H1 (cell line): Measurements from ENCODE around the gene PLBD1. TPM values are rescaled to one million over a fixed set of nuclear protein-coding genes. Genes with fewer than 3 reads are reported as not detected.

Source experiments
- EGR1 ChIP-seq: IDR thresholded peaks from 2 replicates; pipeline ENCODE4 v1.6.1; 2011; ENCODE audit warnings: low read depth, low read length, borderline replicate concordance
- FOSL1 ChIP-seq: IDR thresholded peaks from 2 replicates; pipeline ENCODE4 v1.6.1; 2011; ENCODE audit warnings: mild to moderate bottlenecking, low read depth, low read length, moderate library complexity; ENCODE audit not compliant: insufficient read depth
- KDM1A ChIP-seq: fragments of 200-600, 300-600 bp; sonication (generic); IDR thresholded peaks from 2 replicates; pipeline ENCODE4 v1.7.1; 2016; ENCODE audit warnings: mild to moderate bottlenecking, low read length, borderline replicate concordance
- USF2 ChIP-seq: IDR thresholded peaks from 2 replicates; pipeline ENCODE4 v1.6.1; 2011; ENCODE audit warnings: low read length, improper control_type of control experiment
- ZNF274 ChIP-seq: IDR thresholded peaks from 2 replicates; pipeline ENCODE4 v1.7.0; 2012; ENCODE audit warnings: low read length, borderline replicate concordance; ENCODE audit errors: extremely low read depth
- polyA plus RNA-seq, 7 experiments: library from polyadenylated mRNA; depleted of rRNA in 3 of 7; stranded (reverse) in 5 of 7; unstranded in 2 of 7; fragments of >200 nt in 5 of 7; fragments of 200-250 nt in 2 of 7; gene quantifications; 1 replicate in 5 of 7; 2 replicates in 1 of 7; 4 replicates in 1 of 7; pipeline versions ENCODE4 v1.2.1 to v1.2.3, GENCODE V29; 2011 to 2013; ENCODE audit warnings: missing spikeins in 2 of 7, mixed read lengths in 2 of 7
- total RNA-seq: library from RNA; stranded (reverse); fragmentation: NEBNext Ultra II Directional; extraction: Animal tissue kit (Norgen Biotek cat#: 25700); gene quantifications from 2 replicates; pipeline ENCODE4 v1.2.1, GENCODE V29; 2021

The PLBD1 gene
- total and polyA plus RNA-seq, 2 of the 8 experiments (the other 6 are each of a cell fraction or from before 2014, with no cell fraction given): 6.3 to 12.3 TPM

GRCh38 chr12:14562279-14562678 lies 5.4 kb downstream of the PLBD1 start (continued):
- TF ChIP-seq EGR1 (no peak), FOSL1 (no peak), ZNF274 (no peak), KDM1A (no peak), USF2 (no peak)
